IMR-90 (cell line): ENCODE data around the gene MEF2D. TPM values are rescaled to one million over a fixed set of nuclear protein-coding genes. Genes with fewer than 3 reads are reported as not detected.

Experiments used
- ATAC-seq: fragments of 200-7000 bp; cut with Tn5 transposase; 2 replicates; pipeline ENCODE4 v1.9.1; 2020; ENCODE audit warnings: low read depth, mild to moderate bottlenecking, moderate library complexity
- BruUV-seq: library from RNA; stranded (reverse); fragments of 400-500 nt; replicated peaks from 2 replicates; lab custom pipeline; 2021; lab: Mats Ljungman, UMichigan
- CTCF ChIA-PET: fragments of 300-600 bp; formaldehyde crosslinking; extraction: SDS; loops from one replicate; lab custom pipeline; 2021; ENCODE audit warnings: antibody characterized with exemption; lab: Yijun Ruan, JAX
- POLR2A ChIA-PET: fragments of 300-600 bp; sonication (Branson Sonifier 250); formaldehyde crosslinking; loops from one replicate; lab custom pipeline; 2022; ENCODE audit warnings: antibody characterized with exemption; ENCODE audit not compliant: unreplicated experiment; lab: Charles Lee
- DNase-seq: peaks from one replicate; pipeline ENCODE4 v3.0.0; 2013
- H2AFZ ChIP-seq: replicated peaks from 2 replicates; pipeline ENCODE3; 2013; ENCODE audit warnings: low read length, mild to moderate bottlenecking; ENCODE audit not compliant: poor library complexity
- H2AK5ac ChIP-seq: 2 replicates; pipeline ENCODE4 v1.6.1; 2013; ENCODE audit warnings: low read depth, low read length, inconsistent platforms
- H2AK9ac ChIP-seq: replicated peaks from 2 replicates; pipeline ENCODE3; 2013; ENCODE audit warnings: mild to moderate bottlenecking, low read depth, low read length, moderate library complexity; ENCODE audit not compliant: poor library complexity
- H2BK120ac ChIP-seq: 2 replicates; pipeline ENCODE4 v1.6.1; 2013; ENCODE audit warnings: low read depth, low read length, inconsistent platforms
- H2BK15ac ChIP-seq: 3 replicates; pipeline ENCODE4 v1.6.1; 2013; ENCODE audit warnings: low read depth, low read length, inconsistent platforms
- H2BK20ac ChIP-seq: 2 replicates; pipeline ENCODE4 v1.6.1; 2013; ENCODE audit warnings: low read depth, mild to moderate bottlenecking, inconsistent platforms, low read length, moderate library complexity
- H2BK5ac ChIP-seq: 2 replicates; pipeline ENCODE4 v1.6.1; 2013; ENCODE audit warnings: mild to moderate bottlenecking, low read depth, low read length, inconsistent platforms; ENCODE audit not compliant: poor library complexity, severe bottlenecking
- H3K14ac ChIP-seq: replicated peaks from 2 replicates; pipeline ENCODE4 v1.6.1; 2013; ENCODE audit warnings: low read depth, low read length, inconsistent platforms
- H3K18ac ChIP-seq: 2 replicates; pipeline ENCODE4 v1.6.1; 2013; ENCODE audit warnings: low read depth, low read length, control low read depth
- H3K23ac ChIP-seq: 2 replicates; pipeline ENCODE4 v1.6.1; 2013; ENCODE audit warnings: low read depth, low read length, inconsistent platforms
- H3K27ac ChIP-seq: 2 replicates; pipeline ENCODE4 v1.5.1; 2013; ENCODE audit warnings: mild to moderate bottlenecking, control low read depth, low read length; ENCODE audit not compliant: insufficient read depth
- H3K27me3 ChIP-seq: 2 replicates; pipeline ENCODE4 v1.6.1; 2013; ENCODE audit warnings: low read length; ENCODE audit not compliant: control insufficient read depth, insufficient read depth
- H3K36me3 ChIP-seq: 2 replicates; pipeline ENCODE4 v1.6.1; 2013; ENCODE audit warnings: low read length, mixed read lengths; ENCODE audit not compliant: control insufficient read depth, insufficient read depth
- H3K4ac ChIP-seq: 2 replicates; pipeline ENCODE4 v1.6.1; 2013; ENCODE audit warnings: low read depth, low read length, inconsistent platforms
- H3K4me1 ChIP-seq: 2 replicates; pipeline ENCODE4 v1.6.1; 2013; ENCODE audit warnings: low read length, mixed read lengths; ENCODE audit not compliant: control insufficient read depth, insufficient read depth
- H3K4me2 ChIP-seq: 2 replicates; pipeline ENCODE4 v1.6.1; 2013; ENCODE audit warnings: low read depth, mild to moderate bottlenecking, control low read depth, low read length, moderate library complexity
- H3K4me3 ChIP-seq: 2 replicates; pipeline ENCODE4 v1.5.1; 2013; ENCODE audit warnings: low read depth, mild to moderate bottlenecking, control low read depth, low read length, moderate library complexity; ENCODE audit not compliant: insufficient read depth
- H3K56ac ChIP-seq: 2 replicates; pipeline ENCODE4 v1.6.1; 2013; ENCODE audit warnings: low read length, inconsistent platforms; ENCODE audit not compliant: insufficient read depth; ENCODE audit errors: extremely low read depth
- H3K79me1 ChIP-seq, 2 experiments: 2 replicates each; pipeline ENCODE4 v1.6.1; 2013; ENCODE audit warnings: low read length in 2 of 2, inconsistent platforms in 1 of 2, low read depth in 1 of 2
- H3K9ac ChIP-seq: 2 replicates; pipeline ENCODE4 v1.6.1; 2013; ENCODE audit warnings: low read depth, low read length, control low read depth
- H3K9me1 ChIP-seq: 2 replicates; pipeline ENCODE4 v1.6.1; 2013; ENCODE audit warnings: low read length, inconsistent platforms; ENCODE audit not compliant: insufficient read depth
- H3K9me3 ChIP-seq: 2 replicates; pipeline ENCODE4 v1.6.1; 2013; ENCODE audit warnings: low read length; ENCODE audit not compliant: control insufficient read depth, insufficient read depth
- H4K20me1 ChIP-seq: 2 replicates; pipeline ENCODE4 v1.6.1; 2013; ENCODE audit warnings: low read length, inconsistent platforms; ENCODE audit not compliant: insufficient read depth
- H4K5ac ChIP-seq: 2 replicates; pipeline ENCODE4 v1.6.1; 2013; ENCODE audit warnings: mild to moderate bottlenecking, low read depth, low read length, control low read depth
- H4K8ac ChIP-seq, 2 experiments: 2 replicates each; pipeline ENCODE4 v1.6.1; 2013; ENCODE audit warnings: low read depth in 2 of 2, low read length in 2 of 2, control low read depth in 1 of 2, inconsistent platforms in 1 of 2
- H4K91ac ChIP-seq: 2 replicates; pipeline ENCODE4 v1.6.1; 2013; ENCODE audit warnings: low read depth, low read length, inconsistent platforms; ENCODE audit not compliant: insufficient read depth
- BHLHE40 ChIP-seq: fragments of 150-350 bp; IDR thresholded peaks from 2 replicates; pipeline ENCODE4 v1.6.1; 2016; ENCODE audit warnings: mild to moderate bottlenecking, low read depth, low read length
- CHD1 ChIP-seq: IDR thresholded peaks from 2 replicates; pipeline ENCODE4 v1.6.1; 2012; ENCODE audit warnings: low read depth, low read length, improper control_type of control experiment
- ELK1 ChIP-seq: fragments of 150-350 bp; IDR thresholded peaks from 2 replicates; pipeline ENCODE4 v1.6.1; 2016; ENCODE audit warnings: low read depth, mild to moderate bottlenecking, low read length, moderate library complexity, borderline replicate concordance
- FOS ChIP-seq: fragments of 150-350 bp; IDR thresholded peaks from 2 replicates; pipeline ENCODE4 v1.6.1; 2016; ENCODE audit warnings: low read depth, low read length
- MAFK ChIP-seq: IDR thresholded peaks from 2 replicates; pipeline ENCODE4 v1.6.1; 2012; ENCODE audit warnings: low read depth, low read length, improper control_type of control experiment
- MAZ ChIP-seq: IDR thresholded peaks from 2 replicates; pipeline ENCODE4 v1.6.1; 2012; ENCODE audit warnings: low read depth, mild to moderate bottlenecking, low read length, improper control_type of control experiment, moderate library complexity, borderline replicate concordance
- MXI1 ChIP-seq: IDR thresholded peaks from 2 replicates; pipeline ENCODE4 v1.6.1; 2012; ENCODE audit warnings: low read depth, mild to moderate bottlenecking, low read length, moderate library complexity, borderline replicate concordance
- NFE2L2 ChIP-seq: fragments of 150-350 bp; IDR thresholded peaks from 2 replicates; pipeline ENCODE4 v1.6.1; 2016; ENCODE audit warnings: low read depth, mild to moderate bottlenecking, low read length
- POLR2A ChIP-seq: IDR thresholded peaks from 2 replicates; pipeline ENCODE4 v1.6.1; 2012; ENCODE audit warnings: mild to moderate bottlenecking, low read depth, low read length
- RCOR1 ChIP-seq: IDR thresholded peaks from 2 replicates; pipeline ENCODE4 v1.6.1; 2012; ENCODE audit warnings: mild to moderate bottlenecking, low read length, improper control_type of control experiment; ENCODE audit not compliant: insufficient replicate concordance
- WGBS, 2 experiments: methylation state at CpG; one replicate each; pipeline versions ENCODE4 v1.1.5 to v1.1.7; 2013; ENCODE audit warnings: missing lambda C conversion rate in 2 of 2; ENCODE audit not compliant: insufficient read length in 1 of 2; ENCODE audit errors: extremely low coverage in 2 of 2; 5-methylcytosine and 5-hydroxymethylcytosine counted together
- dilution Hi-C: fragments of 300-500 bp; cut with HindIII; formaldehyde crosslinking; loops from one replicate; pipeline ENCODE4 v1.14.3; 2018; ENCODE audit warnings: low sequenced_read_pairs; ENCODE audit not compliant: unreplicated experiment
- in situ Hi-C: fragments of 300-500 bp; cut with MboI; formaldehyde crosslinking; loops from 3 replicates; pipeline ENCODE4 v1.14.3; 2019; ENCODE audit warnings: low sequenced_read_pairs, inconsistent platforms, mixed read lengths
- intact Hi-C: fragments of 100-400 bp; cut with micrococcal nuclease; formaldehyde crosslinking; loops from 2 replicates; pipeline ENCODE4 v1.10.0; 2022
- polyA plus RNA-seq, 3 experiments: library from polyadenylated mRNA; depleted of rRNA; stranded (reverse); fragments of >200 nt; gene quantifications; 2 replicates each; pipeline ENCODE4 v1.2.3, GENCODE V29; 2012; ENCODE audit warnings: low replicate concordance in 1 of 3
- total RNA-seq: library from RNA; depleted of rRNA; stranded (reverse); fragments of >200 nt; gene quantifications from 2 replicates; pipeline ENCODE4 v1.2.3, GENCODE V29; 2012
- TF ChIP-seq, protein P1 (sequence below): fragments of 150-350 bp; IDR thresholded peaks from 2 replicates; pipeline ENCODE4 v1.6.1; 2017; ENCODE audit warnings: mild to moderate bottlenecking, antibody characterized with exemption, low read length, low read depth

The MEF2D gene
- total and polyA plus RNA-seq, 2 of the 4 experiments (the other 2 are of a cell fraction), result 2.9 to 20.0 TPM

GRCh38 chr1:156485984-156486383 lies 14.6 kb downstream of the MEF2D start:
- no peak overlapping the region for H4K91ac ChIP-seq
- no peak overlapping the region for H3K4me2 ChIP-seq
- no peak overlapping the region for H3K56ac ChIP-seq
- H3K9me1 ChIP-seq, result peaks cover 62% of the 10 kb centered on the region
- H3K4ac ChIP-seq, result no peak overlapping the region
- H2BK5ac ChIP-seq, result no peak overlapping the region
- peaks cover 27% of the 10 kb centered on the region for H3K36me3 ChIP-seq
- H3K14ac ChIP-seq, result no peak overlapping the region
- dilution Hi-C loops, result no loop called here
- DNase-seq (no peak), ATAC-seq (no peak)
- peaks cover 12 to 100% of the 10 kb centered on the region in 2 experiments; a peak in 3 of 4 replicates for H3K79me1 ChIP-seq
- no peak overlapping the region for H3K18ac ChIP-seq
- intact Hi-C loops, result no loop called here
- H3K27ac ChIP-seq, result no peak overlapping the region
- POLR2A ChIA-PET, result no interaction called here
- H3K9me3 ChIP-seq, result no peaks in the 10 kb centered on the region
- CTCF ChIA-PET, result no interaction called here
- H2AK5ac ChIP-seq, result no peak overlapping the region
- no peak overlapping the region for H2BK15ac ChIP-seq
- no peak overlapping the region for H2BK120ac ChIP-seq
- peaks cover 99% of the 10 kb centered on the region for H4K20me1 ChIP-seq
- H4K8ac ChIP-seq, result no peak overlapping the region
- no TSS peak for BruUV-seq
- no peak for TF ChIP-seq NFE2L2
- TF ChIP-seq, protein P1, sequence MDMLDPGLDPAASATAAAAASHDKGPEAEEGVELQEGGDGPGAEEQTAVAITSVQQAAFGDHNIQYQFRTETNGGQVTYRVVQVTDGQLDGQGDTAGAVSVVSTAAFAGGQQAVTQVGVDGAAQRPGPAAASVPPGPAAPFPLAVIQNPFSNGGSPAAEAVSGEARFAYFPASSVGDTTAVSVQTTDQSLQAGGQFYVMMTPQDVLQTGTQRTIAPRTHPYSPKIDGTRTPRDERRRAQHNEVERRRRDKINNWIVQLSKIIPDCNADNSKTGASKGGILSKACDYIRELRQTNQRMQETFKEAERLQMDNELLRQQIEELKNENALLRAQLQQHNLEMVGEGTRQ, result no peak
- no peak for TF ChIP-seq ELK1
- TF ChIP-seq MAZ, result no peak
- TF ChIP-seq CHD1, result no peak
- TF ChIP-seq MAFK, result no peak
- no peak for TF ChIP-seq RCOR1
- TF ChIP-seq POLR2A, result no peak
- no peak for TF ChIP-seq BHLHE40
- no peak for TF ChIP-seq MXI1
- no peak for TF ChIP-seq FOS
- H3K4me3 ChIP-seq, result no peak overlapping the region
- H3K4me1 ChIP-seq, result peaks cover 32% of the 10 kb centered on the region
- H4K5ac ChIP-seq, result no peak overlapping the region
- 67% methylated on average over 3 of the region's 3 CpGs; no CpG with 5 or more reads in 1 of the 2 experiments for WGBS, 2 experiments
- no peak overlapping the region for H2AFZ ChIP-seq
- H2BK20ac ChIP-seq, result no peak overlapping the region
- no peak overlapping the region for H2AK9ac ChIP-seq
- H3K23ac ChIP-seq, result no peak overlapping the region
- H3K9ac ChIP-seq, result no peak overlapping the region
- in situ Hi-C loops, result no loop called here
- no peaks in the 10 kb centered on the region for H3K27me3 ChIP-seq
